Breast epithelium (tissue), 3 donors: ENCODE results near the gene EWSR1.

Experiments
- POLR2A ChIP-seq: fragments of 450-650 bp; IDR thresholded peaks from one replicate; pipeline ENCODE4 v1.6.1; 2016; ENCODE audit warnings: antibody characterized with exemption, mild to moderate bottlenecking, moderate library complexity
- TF ChIP-seq, protein P1 (sequence below), 3 donors: fragments of 450-650 bp; IDR thresholded peaks; one replicate each; pipeline ENCODE4 v1.5.1; 2016 to 2017; ENCODE audit warnings: antibody characterized with exemption in 3 of 3, mild to moderate bottlenecking in 3 of 3, moderate library complexity in 3 of 3

- TF ChIP-seq, protein P1, sequence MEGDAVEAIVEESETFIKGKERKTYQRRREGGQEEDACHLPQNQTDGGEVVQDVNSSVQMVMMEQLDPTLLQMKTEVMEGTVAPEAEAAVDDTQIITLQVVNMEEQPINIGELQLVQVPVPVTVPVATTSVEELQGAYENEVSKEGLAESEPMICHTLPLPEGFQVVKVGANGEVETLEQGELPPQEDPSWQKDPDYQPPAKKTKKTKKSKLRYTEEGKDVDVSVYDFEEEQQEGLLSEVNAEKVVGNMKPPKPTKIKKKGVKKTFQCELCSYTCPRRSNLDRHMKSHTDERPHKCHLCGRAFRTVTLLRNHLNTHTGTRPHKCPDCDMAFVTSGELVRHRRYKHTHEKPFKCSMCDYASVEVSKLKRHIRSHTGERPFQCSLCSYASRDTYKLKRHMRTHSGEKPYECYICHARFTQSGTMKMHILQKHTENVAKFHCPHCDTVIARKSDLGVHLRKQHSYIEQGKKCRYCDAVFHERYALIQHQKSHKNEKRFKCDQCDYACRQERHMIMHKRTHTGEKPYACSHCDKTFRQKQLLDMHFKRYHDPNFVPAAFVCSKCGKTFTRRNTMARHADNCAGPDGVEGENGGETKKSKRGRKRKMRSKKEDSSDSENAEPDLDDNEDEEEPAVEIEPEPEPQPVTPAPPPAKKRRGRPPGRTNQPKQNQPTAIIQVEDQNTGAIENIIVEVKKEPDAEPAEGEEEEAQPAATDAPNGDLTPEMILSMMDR (IDR thresholded peaks at IDR 0.05), result no peak
- no peak for TF ChIP-seq POLR2A
Observed at GRCh38 chr22:29256606-29257325, 11.3 kb upstream of the EWSR1 start.
